HG03571 (cell line): ENCODE data around the gene PSMD14.

ENCODE experiments used
- ATAC-seq: cut with Tn5 transposase; IDR thresholded peaks from one replicate; pipeline ENCODE4 v1.9.1; 2021; ENCODE audit not compliant: unreplicated experiment

PSMD14 gene

DNA sequence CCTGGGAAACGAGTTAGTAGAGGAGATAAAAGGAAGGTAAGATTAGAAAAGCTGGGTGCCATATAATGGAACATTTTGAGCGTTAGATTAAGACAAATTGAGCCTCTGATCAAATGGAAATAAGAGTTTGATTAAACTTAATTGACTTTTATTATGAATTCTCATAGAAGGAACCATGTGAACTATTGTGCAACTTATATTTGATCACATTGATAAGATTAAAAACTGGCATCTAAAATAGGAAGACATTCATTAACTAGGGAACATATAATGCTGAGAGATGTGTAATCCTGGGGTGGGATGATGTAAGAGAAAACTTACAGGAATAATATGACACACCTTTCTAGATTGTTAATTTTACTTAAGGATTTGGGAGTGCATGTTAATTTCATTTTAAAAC is 130.4 kb downstream of the PSMD14 start:
- no peak for ATAC-seq

DNA sequence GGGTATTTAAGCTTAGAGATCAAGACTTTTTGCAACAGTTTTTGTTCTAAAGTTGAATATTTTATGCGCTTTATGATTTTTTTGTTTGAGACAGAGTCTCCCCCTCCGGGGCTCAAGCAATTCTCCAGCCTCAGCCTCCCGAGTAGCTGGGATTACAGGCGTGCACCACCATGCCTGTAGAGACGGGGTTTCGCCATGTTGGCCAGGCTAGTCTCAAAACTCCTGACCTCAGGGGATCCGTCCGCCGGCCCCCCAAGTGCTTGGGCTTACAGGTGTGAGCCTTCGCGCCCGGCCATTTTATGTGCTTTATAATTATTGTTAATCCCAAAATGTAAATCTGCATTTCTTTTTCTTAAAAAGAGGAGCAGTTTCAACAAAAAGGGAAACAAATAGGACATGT is 136.9 kb downstream of the PSMD14 start:
- ATAC-seq: no peak

DNA sequence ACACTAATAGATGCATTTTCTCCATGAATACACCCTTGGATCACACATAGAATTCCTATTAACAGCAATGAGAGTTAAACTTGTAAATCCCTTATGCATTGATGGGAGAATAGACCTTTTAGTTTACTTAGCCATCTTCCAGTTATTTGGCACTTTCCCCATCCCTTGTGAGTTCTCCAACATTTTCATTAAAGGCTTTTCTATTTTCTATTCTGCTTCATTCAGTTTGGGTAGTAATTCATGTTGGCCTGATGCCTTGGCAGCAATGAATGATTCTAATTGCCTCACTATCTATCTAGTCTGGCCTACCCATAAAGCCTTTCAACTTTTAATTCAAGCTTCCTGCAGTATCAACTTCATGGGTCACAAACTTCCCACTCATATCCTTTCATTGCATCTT is 140.2 kb downstream of the PSMD14 start:
- no peak for ATAC-seq
